Measurements from ENCODE around the gene SHANK2.

The SHANK2 gene

GRCh38 chr11:71269603-71270511 is 17.5 kb upstream of the SHANK2 start:
- ATAC-seq (no peak), DNase-seq (no peak)

GRCh38 chr11:71268706-71269321 is 16.4 kb upstream of the SHANK2 start:
- ATAC-seq (no peak), DNase-seq (no peak)

- no peak for DNase-seq
- ATAC-seq: no peak
These were observed 15.5 kb upstream of the SHANK2 start for GRCh38 chr11:71267807-71268421.

- DNase-seq (no peak), ATAC-seq (no peak)
These were observed 13.9 kb upstream of the SHANK2 start for GRCh38 chr11:71266114-71266833.

- ATAC-seq (peak; percentile 23), DNase-seq (no peak)
These were observed 13.2 kb upstream of the SHANK2 start for GRCh38 chr11:71265559-71266092.

- DNase-seq: no peak
- no peak for ATAC-seq
These were observed 11.0 kb upstream of the SHANK2 start for GRCh38 chr11:71263386-71263785.

GRCh38 chr11:71255800-71256479 is 3.6 kb upstream of the SHANK2 start:
- no peak for ATAC-seq
- DNase-seq: no peak

- ATAC-seq: no peak
- no peak for DNase-seq
These were observed 2.9 kb upstream of the SHANK2 start for GRCh38 chr11:71255323-71255722.

- ATAC-seq (no peak), DNase-seq (no peak)
These were observed 1.4 kb upstream of the SHANK2 start for GRCh38 chr11:71253794-71254193.

GRCh38 chr11:71252770-71253730 is 673 bp upstream of the SHANK2 start:
- ATAC-seq (no peak), DNase-seq (no peak)

- DNase-seq (no peak), ATAC-seq (no peak)
These were observed 562 bp downstream of the SHANK2 start for GRCh38 chr11:71251761-71252268.

GRCh38 chr11:71251151-71251721 is 1.1 kb downstream of the SHANK2 start:
- no peak for DNase-seq
- no peak for ATAC-seq

GRCh38 chr11:71250523-71251150 is 1.7 kb downstream of the SHANK2 start:
- no peak for ATAC-seq
- no peak for DNase-seq

GRCh38 chr11:71249301-71249700 is 3.1 kb downstream of the SHANK2 start:
- DNase-seq (no peak), ATAC-seq (no peak)

- ATAC-seq (no peak), DNase-seq (no peak)
These were observed 3.7 kb downstream of the SHANK2 start for GRCh38 chr11:71248656-71249055.

- DNase-seq: no peak
- no peak for ATAC-seq
These were observed 4.2 kb downstream of the SHANK2 start for GRCh38 chr11:71248251-71248570.

- no peak for ATAC-seq
- no peak for DNase-seq
These were observed 4.7 kb downstream of the SHANK2 start for GRCh38 chr11:71247551-71248250.

GRCh38 chr11:71246559-71246958 is 5.8 kb downstream of the SHANK2 start:
- no peak for ATAC-seq

More at GRCh38 chr11:71246559-71246958, 5.8 kb downstream of the SHANK2 start:
- no peak for DNase-seq
